ENCODE measurements around the gene MDM2. TPM values are rescaled to one million over a fixed set of nuclear protein-coding genes. Genes with fewer than 3 reads are reported as not detected.

Gene MDM2
- total and polyA plus RNA-seq, 2 of the 8 experiments (the other 6 are each of a cell fraction or from before 2014, with no cell fraction given), result 15.1 to 115 TPM

DNA sequence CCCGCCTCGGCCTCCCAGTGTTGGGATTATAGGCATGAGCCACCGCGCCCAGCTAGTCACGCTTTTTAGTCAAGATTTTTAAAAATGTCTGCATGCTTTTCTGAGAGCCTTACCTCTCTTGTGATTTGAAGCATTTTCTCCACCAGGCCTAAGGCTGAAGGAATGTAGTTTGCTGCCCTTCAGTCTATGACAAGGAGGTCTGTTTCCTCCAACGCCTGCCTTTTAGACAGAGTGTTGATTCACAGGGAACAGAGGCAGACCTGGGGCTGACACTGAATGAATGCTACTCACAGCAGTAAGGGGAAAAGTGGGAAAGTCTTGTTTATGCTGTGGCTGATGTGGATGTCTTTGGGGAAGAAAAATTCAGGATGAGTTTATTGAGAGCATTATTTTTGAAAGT lies 27.2 kb upstream of the MDM2 start (continued):
- TF ChIP-seq, protein P1, sequence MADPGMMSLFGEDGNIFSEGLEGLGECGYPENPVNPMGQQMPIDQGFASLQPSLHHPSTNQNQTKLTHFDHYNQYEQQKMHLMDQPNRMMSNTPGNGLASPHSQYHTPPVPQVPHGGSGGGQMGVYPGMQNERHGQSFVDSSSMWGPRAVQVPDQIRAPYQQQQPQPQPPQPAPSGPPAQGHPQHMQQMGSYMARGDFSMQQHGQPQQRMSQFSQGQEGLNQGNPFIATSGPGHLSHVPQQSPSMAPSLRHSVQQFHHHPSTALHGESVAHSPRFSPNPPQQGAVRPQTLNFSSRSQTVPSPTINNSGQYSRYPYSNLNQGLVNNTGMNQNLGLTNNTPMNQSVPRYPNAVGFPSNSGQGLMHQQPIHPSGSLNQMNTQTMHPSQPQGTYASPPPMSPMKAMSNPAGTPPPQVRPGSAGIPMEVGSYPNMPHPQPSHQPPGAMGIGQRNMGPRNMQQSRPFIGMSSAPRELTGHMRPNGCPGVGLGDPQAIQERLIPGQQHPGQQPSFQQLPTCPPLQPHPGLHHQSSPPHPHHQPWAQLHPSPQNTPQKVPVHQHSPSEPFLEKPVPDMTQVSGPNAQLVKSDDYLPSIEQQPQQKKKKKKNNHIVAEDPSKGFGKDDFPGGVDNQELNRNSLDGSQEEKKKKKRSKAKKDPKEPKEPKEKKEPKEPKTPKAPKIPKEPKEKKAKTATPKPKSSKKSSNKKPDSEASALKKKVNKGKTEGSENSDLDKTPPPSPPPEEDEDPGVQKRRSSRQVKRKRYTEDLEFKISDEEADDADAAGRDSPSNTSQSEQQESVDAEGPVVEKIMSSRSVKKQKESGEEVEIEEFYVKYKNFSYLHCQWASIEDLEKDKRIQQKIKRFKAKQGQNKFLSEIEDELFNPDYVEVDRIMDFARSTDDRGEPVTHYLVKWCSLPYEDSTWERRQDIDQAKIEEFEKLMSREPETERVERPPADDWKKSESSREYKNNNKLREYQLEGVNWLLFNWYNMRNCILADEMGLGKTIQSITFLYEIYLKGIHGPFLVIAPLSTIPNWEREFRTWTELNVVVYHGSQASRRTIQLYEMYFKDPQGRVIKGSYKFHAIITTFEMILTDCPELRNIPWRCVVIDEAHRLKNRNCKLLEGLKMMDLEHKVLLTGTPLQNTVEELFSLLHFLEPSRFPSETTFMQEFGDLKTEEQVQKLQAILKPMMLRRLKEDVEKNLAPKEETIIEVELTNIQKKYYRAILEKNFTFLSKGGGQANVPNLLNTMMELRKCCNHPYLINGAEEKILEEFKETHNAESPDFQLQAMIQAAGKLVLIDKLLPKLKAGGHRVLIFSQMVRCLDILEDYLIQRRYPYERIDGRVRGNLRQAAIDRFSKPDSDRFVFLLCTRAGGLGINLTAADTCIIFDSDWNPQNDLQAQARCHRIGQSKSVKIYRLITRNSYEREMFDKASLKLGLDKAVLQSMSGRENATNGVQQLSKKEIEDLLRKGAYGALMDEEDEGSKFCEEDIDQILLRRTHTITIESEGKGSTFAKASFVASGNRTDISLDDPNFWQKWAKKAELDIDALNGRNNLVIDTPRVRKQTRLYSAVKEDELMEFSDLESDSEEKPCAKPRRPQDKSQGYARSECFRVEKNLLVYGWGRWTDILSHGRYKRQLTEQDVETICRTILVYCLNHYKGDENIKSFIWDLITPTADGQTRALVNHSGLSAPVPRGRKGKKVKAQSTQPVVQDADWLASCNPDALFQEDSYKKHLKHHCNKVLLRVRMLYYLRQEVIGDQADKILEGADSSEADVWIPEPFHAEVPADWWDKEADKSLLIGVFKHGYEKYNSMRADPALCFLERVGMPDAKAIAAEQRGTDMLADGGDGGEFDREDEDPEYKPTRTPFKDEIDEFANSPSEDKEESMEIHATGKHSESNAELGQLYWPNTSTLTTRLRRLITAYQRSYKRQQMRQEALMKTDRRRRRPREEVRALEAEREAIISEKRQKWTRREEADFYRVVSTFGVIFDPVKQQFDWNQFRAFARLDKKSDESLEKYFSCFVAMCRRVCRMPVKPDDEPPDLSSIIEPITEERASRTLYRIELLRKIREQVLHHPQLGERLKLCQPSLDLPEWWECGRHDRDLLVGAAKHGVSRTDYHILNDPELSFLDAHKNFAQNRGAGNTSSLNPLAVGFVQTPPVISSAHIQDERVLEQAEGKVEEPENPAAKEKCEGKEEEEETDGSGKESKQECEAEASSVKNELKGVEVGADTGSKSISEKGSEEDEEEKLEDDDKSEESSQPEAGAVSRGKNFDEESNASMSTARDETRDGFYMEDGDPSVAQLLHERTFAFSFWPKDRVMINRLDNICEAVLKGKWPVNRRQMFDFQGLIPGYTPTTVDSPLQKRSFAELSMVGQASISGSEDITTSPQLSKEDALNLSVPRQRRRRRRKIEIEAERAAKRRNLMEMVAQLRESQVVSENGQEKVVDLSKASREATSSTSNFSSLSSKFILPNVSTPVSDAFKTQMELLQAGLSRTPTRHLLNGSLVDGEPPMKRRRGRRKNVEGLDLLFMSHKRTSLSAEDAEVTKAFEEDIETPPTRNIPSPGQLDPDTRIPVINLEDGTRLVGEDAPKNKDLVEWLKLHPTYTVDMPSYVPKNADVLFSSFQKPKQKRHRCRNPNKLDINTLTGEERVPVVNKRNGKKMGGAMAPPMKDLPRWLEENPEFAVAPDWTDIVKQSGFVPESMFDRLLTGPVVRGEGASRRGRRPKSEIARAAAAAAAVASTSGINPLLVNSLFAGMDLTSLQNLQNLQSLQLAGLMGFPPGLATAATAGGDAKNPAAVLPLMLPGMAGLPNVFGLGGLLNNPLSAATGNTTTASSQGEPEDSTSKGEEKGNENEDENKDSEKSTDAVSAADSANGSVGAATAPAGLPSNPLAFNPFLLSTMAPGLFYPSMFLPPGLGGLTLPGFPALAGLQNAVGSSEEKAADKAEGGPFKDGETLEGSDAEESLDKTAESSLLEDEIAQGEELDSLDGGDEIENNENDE (IDR thresholded peaks at IDR 0.05; ENCODE audit: insufficient replicate concordance, low read length), result no peak
- TF ChIP-seq, protein P2, sequence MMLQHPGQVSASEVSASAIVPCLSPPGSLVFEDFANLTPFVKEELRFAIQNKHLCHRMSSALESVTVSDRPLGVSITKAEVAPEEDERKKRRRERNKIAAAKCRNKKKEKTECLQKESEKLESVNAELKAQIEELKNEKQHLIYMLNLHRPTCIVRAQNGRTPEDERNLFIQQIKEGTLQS (IDR thresholded peaks at IDR 0.05; ENCODE audit: insufficient read depth, low read depth, low read length), result no peak
- TF ChIP-seq BRCA1 (IDR thresholded peaks at IDR 0.05; ENCODE audit: low read depth, low read length) (no peak), RFX5 (IDR thresholded peaks at IDR 0.05; ENCODE audit: borderline replicate concordance, low read depth, low read length) (no peak)

Data from H1 (cell line).